HEK293 (cell line): ENCODE results near the gene LCNL1.

Experiments
- CTCF ChIA-PET: fragments of 350-600 bp; formaldehyde crosslinking; extraction: SDS; loops from one replicate; lab custom pipeline; 2021; ENCODE audit warnings: antibody characterized with exemption; lab: Yijun Ruan, JAX
- POLR2A ChIA-PET: fragments of 300-600 bp; formaldehyde crosslinking; extraction: SDS; loops from one replicate; lab custom pipeline; 2020; ENCODE audit warnings: antibody characterized with exemption, inconsistent platforms; lab: Yijun Ruan, JAX
- H3K27ac ChIP-seq: fragments of 200-500 bp; sonication (Bioruptor generic); 2 replicates; pipeline ENCODE4 v1.5.1; 2014; ENCODE audit warnings: low read depth, low read length, control low read depth, inconsistent platforms; ENCODE audit errors: extremely low read depth
- H3K36me3 ChIP-seq, 2 experiments: fragments of 200-500 bp in 1 of 2; sonication (Bioruptor generic) in 1 of 2; 1 replicate in 1 of 2; 2 replicates in 1 of 2; pipeline ENCODE4 v1.5.1; 2014 to 2017; ENCODE audit warnings: inconsistent platforms in 2 of 2, low read length in 2 of 2; ENCODE audit not compliant: control insufficient read depth in 2 of 2, insufficient read depth in 1 of 2
- H3K4me1 ChIP-seq: fragments of 200-500 bp; sonication (Bioruptor generic); 2 replicates; pipeline ENCODE4 v1.5.1; 2014; ENCODE audit warnings: mild to moderate bottlenecking, low read length, inconsistent platforms; ENCODE audit not compliant: control insufficient read depth, insufficient read depth
- H3K4me3 ChIP-seq: 2 replicates; pipeline ENCODE4 v1.5.1; 2011; ENCODE audit warnings: low read depth, mild to moderate bottlenecking, control low read depth, low read length, moderate library complexity
- H3K9me3 ChIP-seq: fragments of 200-500 bp; sonication (Bioruptor generic); 2 replicates; pipeline ENCODE4 v1.5.1; 2014; ENCODE audit warnings: low read depth, low read length, inconsistent platforms; ENCODE audit not compliant: control insufficient read depth, insufficient read depth
- BCL11A ChIP-seq: fragments of 450-650 bp; formaldehyde crosslinking; IDR thresholded peaks from 2 replicates; pipeline ENCODE4 v1.5.1; 2016; ENCODE audit warnings: low read depth, missing biosample characterization, missing genetic modification characterization
- BCL11B ChIP-seq: fragments of 450-650 bp; formaldehyde crosslinking; IDR thresholded peaks from 2 replicates; pipeline ENCODE4 v1.5.1; 2016; ENCODE audit warnings: low read depth, missing biosample characterization, missing genetic modification characterization
- CTCF ChIP-seq: fragments of 450-650 bp; formaldehyde crosslinking; IDR thresholded peaks from 2 replicates; pipeline ENCODE4 v1.5.1; 2016; ENCODE audit warnings: missing biosample characterization, missing genetic modification characterization
- EGR2 ChIP-seq: fragments of 450-650 bp; formaldehyde crosslinking; IDR thresholded peaks from 2 replicates; pipeline ENCODE4 v1.5.1; 2016; ENCODE audit warnings: low read depth, missing biosample characterization, missing genetic modification characterization
- IKZF3 ChIP-seq: fragments of 450-650 bp; IDR thresholded peaks from 2 replicates; pipeline ENCODE4 v1.5.0; 2018; ENCODE audit warnings: missing biosample characterization, mild to moderate bottlenecking, missing genetic modification characterization, moderate library complexity
- KLF1 ChIP-seq: fragments of 450-650 bp; formaldehyde crosslinking; IDR thresholded peaks from 2 replicates; pipeline ENCODE4 v1.5.1; 2016; ENCODE audit warnings: missing biosample characterization, missing genetic modification characterization
- KLF7 ChIP-seq: fragments of 450-650 bp; formaldehyde crosslinking; IDR thresholded peaks from 2 replicates; pipeline ENCODE4 v1.5.1; 2016; ENCODE audit warnings: missing biosample characterization, missing genetic modification characterization, borderline replicate concordance
- MYNN ChIP-seq: fragments of 450-650 bp; formaldehyde crosslinking; IDR thresholded peaks from 2 replicates; pipeline ENCODE4 v1.5.1; 2016; ENCODE audit warnings: missing biosample characterization, missing genetic modification characterization, borderline replicate concordance
- SCRT1 ChIP-seq: fragments of 450-650 bp; formaldehyde crosslinking; IDR thresholded peaks from 2 replicates; pipeline ENCODE4 v1.5.1; 2016; ENCODE audit warnings: missing biosample characterization, missing genetic modification characterization, borderline replicate concordance
- YY2 ChIP-seq: fragments of 450-650 bp; formaldehyde crosslinking; IDR thresholded peaks from 2 replicates; pipeline ENCODE4 v1.5.1; 2016; ENCODE audit warnings: missing biosample characterization, missing genetic modification characterization
- ZBTB7A ChIP-seq: fragments of 450-650 bp; formaldehyde crosslinking; IDR thresholded peaks from 2 replicates; pipeline ENCODE4 v1.5.1; 2016; ENCODE audit warnings: low read depth, missing biosample characterization, missing genetic modification characterization
- ZNF121 ChIP-seq: fragments of 450-650 bp; formaldehyde crosslinking; IDR thresholded peaks from 2 replicates; pipeline ENCODE4 v1.5.1; 2016; ENCODE audit warnings: missing biosample characterization, missing genetic modification characterization
- ZNF133 ChIP-seq: fragments of 450-650 bp; formaldehyde crosslinking; IDR thresholded peaks from 2 replicates; pipeline ENCODE4 v1.5.1; 2016; ENCODE audit warnings: missing biosample characterization, missing genetic modification characterization
- ZNF155 ChIP-seq: fragments of 450-650 bp; formaldehyde crosslinking; IDR thresholded peaks from 2 replicates; pipeline ENCODE4 v1.5.1; 2016; ENCODE audit warnings: missing biosample characterization, missing genetic modification characterization
- ZNF169 ChIP-seq: fragments of 450-650 bp; formaldehyde crosslinking; IDR thresholded peaks from 2 replicates; pipeline ENCODE4 v1.5.1; 2016; ENCODE audit warnings: missing biosample characterization, missing genetic modification characterization
- ZNF175 ChIP-seq: fragments of 450-650 bp; formaldehyde crosslinking; IDR thresholded peaks from 2 replicates; pipeline ENCODE4 v1.5.1; 2016; ENCODE audit warnings: missing biosample characterization, missing genetic modification characterization
- ZNF19 ChIP-seq: fragments of 450-650 bp; formaldehyde crosslinking; IDR thresholded peaks from 2 replicates; pipeline ENCODE4; 2016; ENCODE audit warnings: missing biosample characterization, missing genetic modification characterization, low read depth
- ZNF280C ChIP-seq: fragments of 450-650 bp; formaldehyde crosslinking; IDR thresholded peaks from 2 replicates; pipeline ENCODE4 v1.5.1; 2016; ENCODE audit warnings: missing biosample characterization, missing genetic modification characterization
- ZNF292 ChIP-seq: fragments of 450-650 bp; formaldehyde crosslinking; IDR thresholded peaks from 2 replicates; pipeline ENCODE4 v1.5.1; 2016; ENCODE audit warnings: low read depth, missing biosample characterization, missing genetic modification characterization, borderline replicate concordance
- ZNF341 ChIP-seq: fragments of 450-650 bp; formaldehyde crosslinking; IDR thresholded peaks from 2 replicates; pipeline ENCODE4; 2016; ENCODE audit warnings: low read depth, missing biosample characterization, missing genetic modification characterization
- ZNF48 ChIP-seq: fragments of 450-650 bp; formaldehyde crosslinking; IDR thresholded peaks from 2 replicates; pipeline ENCODE4 v1.5.1; 2016; ENCODE audit warnings: missing biosample characterization, missing genetic modification characterization
- ZNF544 ChIP-seq: fragments of 450-650 bp; formaldehyde crosslinking; IDR thresholded peaks from 2 replicates; pipeline ENCODE4 v1.5.0; 2017; ENCODE audit warnings: missing biosample characterization, missing genetic modification characterization
- ZNF548 ChIP-seq: fragments of 450-650 bp; formaldehyde crosslinking; IDR thresholded peaks from 2 replicates; pipeline ENCODE4 v1.5.1; 2016; ENCODE audit warnings: missing biosample characterization, missing genetic modification characterization
- ZNF626 ChIP-seq: fragments of 450-650 bp; sonication (Bioruptor Pico); formaldehyde crosslinking; IDR thresholded peaks from 2 replicates; pipeline ENCODE4 v1.5.1; 2018; ENCODE audit warnings: missing biosample characterization, missing genetic modification characterization, inconsistent platforms
- ZNF76 ChIP-seq: fragments of 450-650 bp; formaldehyde crosslinking; IDR thresholded peaks from 2 replicates; pipeline ENCODE4; 2016; ENCODE audit warnings: low read depth, missing biosample characterization, missing genetic modification characterization, borderline replicate concordance

The LCNL1 gene

GRCh38 chr9:136970361-136970760 lies 12.4 kb upstream of the LCNL1 start (continued):
- TF ChIP-seq EGR2 (peak; percentile 81), ZNF155 (no peak), SCRT1 (tag by site-specific recombination) (no peak), KLF1 (tag by site-specific recombination) (peak; percentile 33; the same call in 1 of the 2 replicates)

GRCh38 chr9:136971746-136972145 lies 11.0 kb upstream of the LCNL1 start:
- no peak overlapping the region for H3K4me3 ChIP-seq
- POLR2A ChIA-PET = no interaction called here
- H3K9me3 ChIP-seq = no peaks in the 10 kb centered on the region
- H3K4me1 ChIP-seq = no peaks in the 10 kb centered on the region
- CTCF ChIA-PET = interaction anchor here (0.5 to 1.5 kb wide), 2 partner anchors 58 to 95 kb away, joined by 4 to 5 read pairs; no protein-coding TSS in a partner anchor
- TF ChIP-seq IKZF3 (tag by site-specific recombination) = no peak
- no peak for TF ChIP-seq ZNF133 (tag by site-specific recombination)
- TF ChIP-seq BCL11B = 0 out of 2 replicates have a peak, but pooled peaks have one; percentile 14
- H3K36me3 ChIP-seq = no peaks in the 10 kb centered on the region
- no peak overlapping the region for H3K27ac ChIP-seq

- Histone ChIP-seq H3K4me1 (no peaks in the 10 kb centered on the region), H3K4me3 (no peak overlapping the region), H3K9me3 (no peaks in the 10 kb centered on the region), H3K36me3 (no peaks in the 10 kb centered on the region), H3K27ac (no peak overlapping the region)
- POLR2A ChIA-PET = no interaction called here
- CTCF ChIA-PET = no interaction called here
- TF ChIP-seq ZNF169 (tag by site-specific recombination) (no peak), BCL11B (peak; percentile 34; the same call in 1 of the 2 replicates), YY2 (tag by site-specific recombination) (no peak), ZBTB7A (tag by site-specific recombination) (0 out of 2 replicates have a peak, but pooled peaks have one; percentile 31), KLF7 (tag by site-specific recombination) (no peak), ZNF48 (no peak), ZNF341 (tag by site-specific recombination) (no peak), ZNF544 (tag by site-specific recombination) (no peak), BCL11A (tag by site-specific recombination) (peak; percentile 62; the same call in 1 of the 2 replicates), MYNN (tag by site-specific recombination) (no peak), ZNF292 (no peak), ZNF19 (tag by site-specific recombination) (no peak), ZNF175 (tag by site-specific recombination) (no peak), ZNF548 (tag by site-specific recombination) (no peak), ZNF280C (tag by site-specific recombination) (no peak), CTCF (tag by site-specific recombination) (no peak), ZNF121 (tag by site-specific recombination) (no peak), ZNF626 (tag by site-specific recombination) (no peak), ZNF76 (tag by site-specific recombination) (no peak)
Measured at GRCh38 chr9:136972335-136972734, 10.5 kb upstream of the LCNL1 start.
